ENCODE measurements around the gene CCDC150. TPM values are rescaled to one million over a fixed set of nuclear protein-coding genes. Genes with fewer than 3 reads are reported as not detected.

Gene CCDC150
- total RNA-seq, 1 donor = 5.8 TPM

DNA sequence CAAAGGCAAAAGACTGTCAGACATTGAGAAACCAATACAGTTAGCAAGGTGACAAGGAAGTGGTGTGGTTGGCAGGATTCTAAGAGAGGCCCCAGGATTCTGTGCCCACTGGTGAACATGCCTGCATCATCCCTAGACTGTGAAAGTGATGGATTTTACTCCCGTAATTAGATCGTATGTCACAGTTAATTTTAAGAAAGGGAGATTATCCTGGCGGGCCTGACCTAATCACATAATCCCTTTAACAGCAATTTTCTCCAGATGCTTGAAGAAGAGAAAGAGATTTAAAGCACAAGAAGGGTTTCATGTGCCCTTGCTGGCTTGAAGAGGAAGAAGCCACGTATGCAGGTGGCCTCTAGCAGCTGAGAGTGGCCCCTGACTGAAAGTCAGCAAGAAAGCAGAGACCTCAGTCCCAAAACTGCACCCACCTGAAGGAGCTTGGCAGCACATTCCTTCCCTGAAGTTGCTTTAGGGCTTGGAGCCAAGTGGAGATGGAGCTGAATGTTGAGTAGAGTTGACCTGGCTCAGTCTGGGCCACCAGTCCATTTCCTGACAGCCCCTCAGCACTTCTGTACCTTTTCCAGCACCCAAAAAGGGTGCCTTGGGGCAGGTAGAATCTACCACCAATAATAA, 110.9 kb downstream of the CCDC150 start:
- no peak overlapping the region for H3K27ac ChIP-seq (ENCODE audit: low read depth, low read length)
- H3K4me2 ChIP-seq (ENCODE audit: insufficient read depth, low read length) = no peak overlapping the region
- no peaks in the 10 kb centered on the region for H3K36me3 ChIP-seq (ENCODE audit: insufficient read depth, low read length)
- H3K9me3 ChIP-seq (ENCODE audit: low read depth, low read length) = no peaks in the 10 kb centered on the region
- H3K4me3 ChIP-seq (ENCODE audit: insufficient read depth, low read length) = no peak overlapping the region
- DNase-seq (ENCODE audit: insufficient read length, low spot score, missing footprints) = peak; percentile 31
- no peaks in the 10 kb centered on the region for H3K4me1 ChIP-seq (ENCODE audit: insufficient read depth, low read length)
- no peak for TF ChIP-seq CTCF (IDR thresholded peaks at IDR 0.05; ENCODE audit: extremely low read depth, low read depth, low read length)
- no peaks in the 10 kb centered on the region for H3K27me3 ChIP-seq (ENCODE audit: insufficient read depth, low read length)
- H2AFZ ChIP-seq (ENCODE audit: low read length) = no peak overlapping the region
- H4K20me1 ChIP-seq (ENCODE audit: insufficient read depth, low read length) = no peaks in the 10 kb centered on the region
- H3K79me2 ChIP-seq (ENCODE audit: insufficient read depth, low read length) = no peaks in the 10 kb centered on the region

DNA sequence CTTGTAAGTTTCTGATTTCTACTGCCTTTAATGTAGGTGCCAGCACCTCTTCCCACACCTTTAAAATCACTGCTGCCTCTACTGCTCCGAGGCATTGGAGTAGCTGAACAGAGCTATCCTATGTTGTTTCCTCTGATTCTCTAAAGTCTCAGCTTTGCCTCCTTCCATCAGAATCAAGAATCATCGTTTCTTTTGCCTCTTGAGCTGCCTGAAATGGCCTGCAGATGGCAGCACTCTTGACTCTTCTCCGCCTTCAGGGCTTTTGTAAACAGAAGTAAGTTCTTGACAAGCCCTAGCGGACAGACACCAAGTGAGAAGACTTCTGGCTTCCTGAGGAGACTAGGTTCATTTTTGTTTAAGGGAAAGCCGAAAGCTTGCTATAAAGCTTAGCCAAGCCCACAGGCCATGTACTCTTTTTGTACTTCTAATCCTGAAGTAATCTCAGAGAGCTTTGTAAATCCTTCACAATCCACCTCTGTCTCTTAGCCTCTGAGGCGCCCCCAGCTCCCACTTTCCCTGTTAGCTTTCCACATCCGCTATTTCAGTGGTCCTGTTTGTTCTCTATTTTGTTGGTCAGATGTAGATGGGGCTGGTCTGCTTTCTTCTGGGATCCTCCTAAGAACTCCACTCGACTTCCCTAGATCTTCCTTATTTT, 111.6 kb downstream of the CCDC150 start:
- peak overlapping the region; percentile 79 for H2AFZ ChIP-seq (ENCODE audit: low read length)
- H4K20me1 ChIP-seq (ENCODE audit: insufficient read depth, low read length) = no peaks in the 10 kb centered on the region
- no peaks in the 10 kb centered on the region for H3K4me1 ChIP-seq (ENCODE audit: insufficient read depth, low read length)
- no peaks in the 10 kb centered on the region for H3K36me3 ChIP-seq (ENCODE audit: insufficient read depth, low read length)
- peak; percentile 97 for TF ChIP-seq CTCF (IDR thresholded peaks at IDR 0.05; ENCODE audit: extremely low read depth, low read depth, low read length)
- H3K27me3 ChIP-seq (ENCODE audit: insufficient read depth, low read length) = no peaks in the 10 kb centered on the region
- peak; percentile 85 for DNase-seq (ENCODE audit: insufficient read length, low spot score, missing footprints)
- no peaks in the 10 kb centered on the region for H3K79me2 ChIP-seq (ENCODE audit: insufficient read depth, low read length)
- no peak overlapping the region for H3K27ac ChIP-seq (ENCODE audit: low read depth, low read length)
- peak overlapping the region; percentile 72 for H3K4me2 ChIP-seq (ENCODE audit: insufficient read depth, low read length)
- peak overlapping the region; percentile 14 for H3K4me3 ChIP-seq (ENCODE audit: insufficient read depth, low read length)
- no peaks in the 10 kb centered on the region for H3K9me3 ChIP-seq (ENCODE audit: low read depth, low read length)

DNA sequence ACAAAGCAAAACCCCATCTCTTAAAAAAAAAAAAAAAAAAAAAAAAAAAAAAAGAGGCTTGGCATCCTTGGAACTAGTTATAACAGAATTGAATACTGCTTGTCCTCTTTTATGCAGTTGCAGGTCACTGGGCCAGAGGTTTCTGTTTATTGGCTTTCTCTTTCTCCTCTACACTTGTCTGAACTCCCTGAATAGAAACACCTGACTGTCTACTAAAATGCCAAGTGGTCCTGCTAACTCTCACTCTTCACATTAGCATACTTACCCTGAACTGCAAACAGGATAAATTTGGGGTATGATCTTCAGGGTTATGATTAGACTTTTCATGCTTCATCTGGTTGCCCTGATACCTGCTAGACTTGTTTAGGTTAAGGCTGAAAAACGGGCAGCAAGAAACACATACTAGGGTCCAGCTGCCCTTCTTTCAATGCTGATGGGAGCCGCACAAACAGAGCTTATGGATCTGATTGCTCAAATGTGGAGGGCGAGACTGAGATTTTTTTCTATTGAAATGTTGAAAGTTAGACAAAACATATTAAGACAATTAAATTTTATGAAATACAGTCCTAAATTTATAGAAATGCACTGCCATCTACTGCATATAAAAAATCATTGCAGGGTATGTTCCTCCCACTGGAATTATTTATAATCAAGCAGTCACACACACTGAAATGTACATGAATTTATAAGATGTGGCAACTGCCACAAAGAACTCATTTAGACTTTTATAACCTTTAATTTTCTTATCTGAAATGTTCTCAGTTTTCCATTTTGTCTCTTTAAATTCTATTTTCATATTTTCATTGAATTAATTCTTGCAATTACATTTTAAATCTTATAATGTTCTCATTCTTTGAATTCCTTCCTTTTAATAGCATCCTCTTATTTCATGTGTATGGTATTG, 119.2 kb downstream of the CCDC150 start:
- Histone ChIP-seq H3K4me3 (ENCODE audit: insufficient read depth, low read length) (no peak overlapping the region), H3K27ac (ENCODE audit: low read depth, low read length) (peak overlapping the region; percentile 19), H3K27me3 (ENCODE audit: insufficient read depth, low read length) (no peaks in the 10 kb centered on the region), H2AFZ (ENCODE audit: low read length) (no peak overlapping the region), H3K4me1 (ENCODE audit: insufficient read depth, low read length) (peaks cover 7% of the 10 kb centered on the region), H4K20me1 (ENCODE audit: insufficient read depth, low read length) (no peaks in the 10 kb centered on the region), H3K36me3 (ENCODE audit: insufficient read depth, low read length) (peaks cover 3% of the 10 kb centered on the region), H3K79me2 (ENCODE audit: insufficient read depth, low read length) (no peaks in the 10 kb centered on the region), H3K9me3 (ENCODE audit: low read depth, low read length) (no peaks in the 10 kb centered on the region), H3K4me2 (ENCODE audit: insufficient read depth, low read length) (peak overlapping the region; percentile 18)
- DNase-seq (ENCODE audit: insufficient read length, low spot score, missing footprints) = no peak
- peak; percentile 57 for TF ChIP-seq CTCF (IDR thresholded peaks at IDR 0.05; ENCODE audit: extremely low read depth, low read depth, low read length)

DNA sequence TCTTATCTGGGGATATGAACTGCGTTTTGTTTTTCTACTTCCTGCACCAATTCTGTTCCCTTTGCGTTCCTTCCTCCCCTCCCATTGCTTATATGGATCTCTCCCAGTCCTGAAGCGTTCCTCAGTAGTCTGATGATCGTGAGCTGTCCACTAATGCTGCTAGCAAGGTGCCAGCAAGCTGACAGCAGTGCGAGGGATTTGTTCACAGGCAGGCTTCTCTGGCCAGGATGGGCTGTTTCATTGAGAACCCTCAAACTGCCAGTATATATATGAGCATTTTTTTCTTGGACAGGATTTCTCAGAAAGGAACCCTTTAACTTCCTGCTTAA, 119.8 kb downstream of the CCDC150 start:
- no peaks in the 10 kb centered on the region for H4K20me1 ChIP-seq (ENCODE audit: insufficient read depth, low read length)
- H3K27me3 ChIP-seq (ENCODE audit: insufficient read depth, low read length) = no peaks in the 10 kb centered on the region
- no peak for DNase-seq (ENCODE audit: insufficient read length, low spot score, missing footprints)
- H3K4me3 ChIP-seq (ENCODE audit: insufficient read depth, low read length) = no peak overlapping the region
- H3K4me1 ChIP-seq (ENCODE audit: insufficient read depth, low read length) = peaks cover 7% of the 10 kb centered on the region
- H2AFZ ChIP-seq (ENCODE audit: low read length) = no peak overlapping the region
- H3K27ac ChIP-seq (ENCODE audit: low read depth, low read length) = peak overlapping the region; percentile 19
- no peaks in the 10 kb centered on the region for H3K79me2 ChIP-seq (ENCODE audit: insufficient read depth, low read length)
- peak overlapping the region; percentile 18 for H3K4me2 ChIP-seq (ENCODE audit: insufficient read depth, low read length)
- TF ChIP-seq CTCF (IDR thresholded peaks at IDR 0.05; ENCODE audit: extremely low read depth, low read depth, low read length) = no peak
- H3K9me3 ChIP-seq (ENCODE audit: low read depth, low read length) = no peaks in the 10 kb centered on the region
- H3K36me3 ChIP-seq (ENCODE audit: insufficient read depth, low read length) = peaks cover 3% of the 10 kb centered on the region

All from osteoblast (primary cell).